Gastrocnemius medialis (tissue), 4 donors: Measurements from ENCODE around the gene ASB2.

Source experiments
- CTCF ChIP-seq, 5 experiments: fragments of 450-650 bp in 3 of 5; fragments of 200-600 bp in 2 of 5; sonication (generic) in 2 of 5; IDR thresholded peaks in 4 of 5; conservative IDR thresholded peaks in 1 of 5; 1 replicate in 4 of 5; 2 replicates in 1 of 5; pipeline ENCODE4 v1.5.1; 2016 to 2019; ENCODE audit warnings: antibody characterized with exemption in 5 of 5, mild to moderate bottlenecking in 3 of 5, moderate library complexity in 3 of 5
- POLR2A ChIP-seq, 2 donors: fragments of 450-650 bp; IDR thresholded peaks; one replicate each; pipeline ENCODE4 v1.6.1; 2017; ENCODE audit warnings: antibody characterized with exemption in 2 of 2, mild to moderate bottlenecking in 2 of 2, moderate library complexity in 2 of 2

DNA sequence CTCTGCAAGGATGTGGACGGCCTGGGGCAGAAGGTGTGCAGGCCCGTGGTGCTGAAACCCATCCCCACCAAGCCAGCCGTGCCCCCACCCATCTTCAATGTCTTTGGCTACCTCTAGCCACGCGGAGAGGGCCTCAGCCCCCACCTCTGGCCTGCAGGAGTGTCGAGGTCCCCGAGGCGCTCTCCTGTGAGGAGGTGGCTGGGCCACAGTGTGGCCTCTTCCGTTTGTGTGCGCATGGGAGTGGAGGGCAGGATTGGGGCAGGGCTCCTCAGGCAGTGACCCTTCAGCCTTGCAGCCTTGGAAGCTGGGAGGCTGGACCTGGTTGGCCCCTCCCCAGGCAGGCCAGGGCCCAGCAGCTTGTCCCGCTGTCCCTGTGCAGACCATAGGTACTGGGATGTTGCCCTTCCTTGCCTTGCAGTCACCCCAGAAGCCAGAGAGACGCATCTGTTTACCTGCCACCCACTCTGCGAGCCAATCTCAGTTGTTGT lies 47.3 kb downstream of the ASB2 start:
- TF ChIP-seq CTCF (IDR thresholded peaks at IDR 0.05 in 4 of 5, conservative IDR thresholded peaks at IDR 0.05 in 1 of 5) (no peak), POLR2A (IDR thresholded peaks at IDR 0.05) (no peak)
